Activated CD8-positive, alpha-beta memory T cell treated with anti-CD3 and anti-CD28 coated beads for 1 hour (primary cell): ENCODE results near the gene USF3.

Experiments used
- DNase-seq, 2 donors: peaks; one replicate each; pipeline ENCODE4 v3.0.0-alpha.2; 2020; ENCODE audit warnings: low read depth in 1 of 2; ENCODE audit errors: extremely low read depth in 1 of 2

The USF3 gene

DNA sequence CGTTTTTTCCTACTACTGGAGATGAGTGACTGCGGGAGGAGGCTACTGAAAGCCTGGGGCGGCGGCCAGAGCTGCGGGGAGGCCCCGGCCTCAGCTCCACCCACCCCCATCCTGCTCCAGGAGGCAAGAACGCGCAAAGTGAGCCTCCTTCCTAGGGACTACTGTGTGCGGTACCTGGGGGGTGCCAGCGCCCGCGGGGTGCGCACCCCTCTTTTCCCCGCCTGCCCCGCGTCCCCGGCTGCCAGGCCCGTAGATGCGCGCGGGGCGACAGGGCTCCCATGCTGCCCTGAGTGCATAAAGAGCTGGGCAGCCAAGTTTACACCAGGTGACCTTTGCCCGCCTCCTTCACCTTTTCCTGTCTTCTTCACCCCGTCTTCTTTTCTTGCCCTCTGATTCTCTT, 2.5 kb upstream of the USF3 start:
- DNase-seq: no peak

DNA sequence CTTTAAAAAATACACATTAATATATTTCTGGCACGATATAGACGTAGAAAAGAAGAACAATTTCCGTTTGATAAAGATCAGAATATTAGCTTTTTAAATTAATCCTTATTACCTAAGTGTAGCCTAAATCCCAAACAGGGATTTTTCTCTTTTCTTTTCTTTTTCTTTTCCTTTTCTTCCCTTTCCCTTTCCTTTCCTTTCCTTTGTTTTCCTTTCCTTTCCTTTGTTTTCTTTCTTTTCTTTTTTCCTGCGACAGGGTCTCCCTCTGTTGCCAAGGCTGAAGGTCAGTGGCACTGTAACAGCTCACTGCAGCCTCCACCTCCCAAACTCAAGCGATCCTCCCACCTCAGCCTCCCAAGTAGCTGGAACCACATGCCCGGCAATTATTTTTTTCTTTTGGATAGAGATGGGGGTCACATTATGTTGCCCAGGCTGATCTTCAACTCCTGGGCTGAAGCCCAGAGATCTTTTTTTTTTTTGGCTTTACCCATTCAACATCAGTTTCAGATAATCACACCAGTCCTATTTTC, 1.8 kb upstream of the USF3 start:
- DNase-seq: no peak

DNA sequence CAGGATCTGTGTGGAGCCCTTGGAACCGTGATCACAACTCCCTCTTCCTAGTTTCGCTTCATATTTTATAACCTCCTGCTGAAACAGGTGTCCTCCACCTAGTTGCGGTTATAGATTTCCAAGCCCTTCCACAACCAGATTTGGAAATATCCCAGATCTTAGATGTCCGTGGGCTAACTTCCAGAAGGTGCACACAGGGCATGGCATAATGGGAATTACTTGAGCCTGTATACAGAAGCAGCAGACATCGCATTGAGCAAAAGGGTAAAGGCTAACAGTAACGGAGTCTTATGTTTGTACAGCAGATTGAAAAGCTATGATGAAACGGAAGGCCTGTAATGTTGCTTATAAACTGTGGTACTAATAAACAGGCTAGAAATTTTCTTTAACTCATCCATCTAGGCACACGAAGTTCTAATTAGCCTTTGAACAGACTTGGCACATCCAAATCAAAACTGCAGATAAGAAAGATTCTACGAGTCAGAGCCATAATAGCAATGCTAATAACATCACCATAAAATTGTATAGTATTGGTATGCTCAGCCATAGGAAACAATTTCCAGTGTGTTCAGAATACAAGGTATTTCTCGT, 1.2 kb upstream of the USF3 start:
- DNase-seq: no peak

DNA sequence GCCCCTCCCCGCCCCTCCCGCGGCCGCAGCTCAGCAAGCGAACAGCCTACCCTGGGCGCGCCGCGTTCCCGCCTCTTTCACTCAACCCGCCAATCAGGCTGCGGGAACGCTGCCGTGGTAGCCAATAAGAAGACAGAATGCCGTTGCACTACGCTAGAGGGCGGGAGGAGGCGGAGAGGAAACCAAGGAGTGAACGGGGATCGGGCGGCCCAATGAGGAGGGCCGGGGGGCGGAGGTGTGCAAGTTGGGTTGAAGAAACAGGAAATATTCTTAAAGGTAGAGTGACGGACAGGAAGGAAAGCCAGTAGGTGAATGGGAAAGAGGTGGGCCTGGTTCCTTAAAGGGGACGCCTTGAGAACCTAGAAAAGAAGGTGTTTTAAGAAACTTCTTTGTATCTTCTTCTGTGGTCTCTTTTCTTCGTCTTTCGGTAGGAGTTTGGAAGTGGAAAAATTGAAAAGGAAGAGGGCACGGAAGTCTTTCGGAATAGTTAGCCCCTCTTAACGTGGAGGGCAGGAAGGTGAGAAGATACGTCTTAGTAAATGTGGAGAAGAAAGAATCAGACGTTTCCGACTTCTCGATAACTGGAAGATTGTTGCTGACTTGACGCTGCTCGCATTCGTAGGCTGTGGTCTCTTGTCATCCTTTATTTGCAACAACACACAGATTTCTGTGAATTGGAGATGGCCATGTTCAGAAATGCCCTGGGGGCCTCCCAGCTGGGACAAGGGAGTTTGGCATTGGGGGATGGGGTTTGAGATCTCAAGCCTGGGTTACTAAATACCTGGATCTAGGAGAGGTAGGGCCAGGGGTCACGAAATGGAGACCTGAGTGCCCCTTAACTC, 437 bp upstream of the USF3 start:
- peak; percentile 94 to 97 for DNase-seq

DNA sequence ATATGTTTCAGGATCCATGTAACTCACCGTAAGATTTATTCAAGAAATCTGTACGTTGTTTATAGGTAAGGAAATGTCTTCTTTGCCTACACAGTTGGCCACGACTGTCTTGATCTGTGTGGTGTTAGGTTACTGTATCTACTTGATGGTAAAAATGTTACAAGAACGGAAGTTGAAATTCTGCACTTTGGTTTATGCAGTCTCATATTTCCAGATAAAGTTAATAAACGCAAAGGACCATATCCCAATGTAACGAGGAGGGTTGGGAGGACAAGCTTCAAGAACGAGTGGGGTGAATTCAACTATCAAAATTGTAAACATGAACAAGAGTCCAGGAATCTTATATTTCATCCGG, 1.0 kb downstream of the USF3 start:
- no peak for DNase-seq

DNA sequence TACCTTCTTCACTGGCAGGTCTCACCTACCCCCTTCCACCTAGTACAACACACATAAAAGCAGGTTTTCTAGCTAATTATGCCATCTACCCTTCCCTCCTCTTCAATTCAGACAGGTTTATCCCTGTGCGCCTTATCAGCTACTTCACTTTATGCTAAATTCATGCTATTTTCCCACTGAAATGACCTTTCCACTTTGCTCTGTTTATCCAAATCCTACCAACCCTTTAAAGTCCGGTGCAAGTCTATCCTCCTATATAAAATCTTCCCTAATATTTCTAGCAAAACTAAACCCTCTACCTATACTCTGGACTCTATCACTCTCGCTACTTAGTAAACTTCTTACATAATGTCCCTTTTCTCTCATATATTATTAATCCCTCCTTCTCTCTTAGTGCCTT, 6.0 kb downstream of the USF3 start:
- DNase-seq: no peak

DNA sequence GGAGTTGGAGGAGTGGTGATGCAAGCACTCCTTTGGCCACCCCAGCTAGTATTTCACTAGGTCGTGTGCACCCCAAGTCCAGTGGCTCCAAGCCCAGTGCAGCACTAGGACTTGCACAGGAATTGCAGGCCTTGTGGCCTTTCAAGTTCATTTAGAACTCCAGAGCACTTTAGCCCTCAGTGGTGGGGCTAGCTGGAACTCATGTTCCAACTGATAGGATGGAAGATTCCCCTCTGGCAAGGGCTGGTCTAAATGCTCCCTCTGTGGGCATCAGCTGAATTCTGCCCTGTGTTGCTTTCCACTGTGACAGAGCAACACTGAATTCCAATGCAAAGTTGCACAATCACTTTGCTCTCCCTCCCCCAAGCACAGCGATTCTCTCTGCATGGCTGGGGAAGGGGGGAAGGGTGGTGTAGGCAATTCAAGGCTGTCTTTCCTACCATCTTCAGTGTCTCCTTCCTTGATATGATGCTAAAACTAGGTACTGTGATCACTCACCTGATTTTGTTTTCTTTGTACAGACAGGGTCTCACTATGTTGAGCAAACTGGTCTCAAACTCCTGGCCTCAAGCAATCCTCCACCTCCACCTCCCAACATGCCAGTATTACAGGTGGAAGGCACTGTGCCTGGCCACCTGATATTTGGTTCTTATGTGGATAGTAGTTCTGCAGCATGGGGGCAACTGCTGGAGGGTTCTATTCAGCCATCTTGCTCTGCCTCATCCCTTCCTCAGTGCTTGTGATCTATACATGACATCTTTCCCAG, 10.3 kb downstream of the USF3 start:
- DNase-seq: no peak

DNA sequence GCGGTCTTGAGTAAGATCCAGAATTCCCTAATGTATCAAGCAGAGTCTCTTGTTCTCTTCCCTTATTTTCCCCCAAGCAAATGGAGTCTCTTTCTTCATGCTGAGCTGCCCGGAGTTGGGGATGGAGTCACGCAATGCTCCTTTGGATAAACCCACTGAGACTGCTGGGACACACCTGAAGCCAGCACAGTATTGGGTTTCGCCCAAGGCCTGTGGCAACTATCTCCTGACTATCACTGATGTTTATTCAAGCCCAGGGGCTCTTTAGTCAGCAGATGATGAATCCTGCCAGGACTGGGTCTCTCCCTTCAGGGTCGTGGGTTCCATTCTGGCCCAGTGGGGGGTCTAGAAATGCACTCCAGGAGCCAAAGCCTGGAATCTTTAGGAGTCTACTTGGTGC, 11.3 kb downstream of the USF3 start:
- DNase-seq: no peak

DNA sequence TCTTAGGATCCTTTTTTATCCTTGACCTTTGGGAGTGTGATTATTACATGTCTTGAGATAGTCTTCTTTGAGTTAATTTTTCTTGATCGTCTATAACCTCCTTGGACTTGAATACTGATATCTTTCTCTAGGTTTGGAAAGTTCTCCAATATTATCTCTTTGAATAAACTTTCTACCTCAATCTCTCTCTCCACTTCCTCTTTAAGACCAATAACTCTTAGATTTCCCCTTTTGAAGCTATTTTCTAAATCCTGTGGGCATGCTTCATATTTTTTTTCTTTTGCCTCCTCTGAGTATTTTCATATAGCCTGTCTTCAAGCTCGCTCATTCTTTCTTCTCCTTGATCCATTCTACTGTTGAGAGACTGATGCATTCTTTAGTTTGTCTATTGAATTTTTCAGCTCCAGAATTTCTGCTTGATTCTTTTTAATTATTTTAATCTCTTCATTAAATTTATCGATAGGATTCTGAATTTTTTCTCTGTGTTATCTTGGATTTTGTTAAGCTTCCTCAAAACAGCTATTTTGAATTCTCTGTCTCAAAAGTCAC, 12.1 kb downstream of the USF3 start:
- no peak for DNase-seq

DNA sequence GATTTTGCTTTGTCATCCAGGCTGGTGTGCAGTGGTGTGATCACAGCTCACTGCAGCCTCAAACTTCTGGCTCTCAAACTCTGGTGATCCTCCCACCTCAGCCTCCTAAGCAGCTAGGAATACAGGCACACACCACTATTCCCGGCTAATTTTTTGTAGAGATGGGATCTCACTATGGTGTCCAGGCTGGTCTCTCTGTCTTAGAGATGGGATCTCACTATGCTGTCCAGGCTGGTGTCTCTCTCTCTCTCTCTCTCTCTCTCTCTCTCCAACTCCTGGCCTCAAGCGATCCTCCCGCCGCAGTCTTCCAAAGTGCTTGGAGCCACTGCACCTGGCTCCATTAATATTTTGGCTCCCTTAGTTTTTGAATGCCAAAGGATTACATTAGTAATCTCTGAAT, 17.7 kb downstream of the USF3 start:
- DNase-seq: no peak

DNA sequence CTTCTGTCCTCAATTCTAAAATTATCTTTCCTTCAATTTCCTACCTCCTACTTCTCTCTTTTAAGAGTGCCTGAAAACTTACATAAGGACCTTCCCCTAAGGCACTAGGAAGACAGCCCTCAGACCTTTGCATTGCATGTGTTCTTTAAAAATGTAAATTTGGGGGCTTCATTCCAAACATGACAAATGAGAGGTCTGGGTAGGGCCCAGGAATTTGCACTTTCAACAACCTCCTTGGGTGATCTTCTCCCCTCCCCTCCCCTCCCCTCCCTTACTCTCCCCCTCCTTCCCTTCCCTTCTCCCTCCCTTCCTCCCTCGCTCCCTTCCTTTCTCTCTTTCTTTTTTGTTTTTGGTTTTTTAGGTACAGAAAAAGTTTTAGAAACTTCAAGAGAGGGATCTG, 18.7 kb downstream of the USF3 start:
- DNase-seq: no peak

DNA sequence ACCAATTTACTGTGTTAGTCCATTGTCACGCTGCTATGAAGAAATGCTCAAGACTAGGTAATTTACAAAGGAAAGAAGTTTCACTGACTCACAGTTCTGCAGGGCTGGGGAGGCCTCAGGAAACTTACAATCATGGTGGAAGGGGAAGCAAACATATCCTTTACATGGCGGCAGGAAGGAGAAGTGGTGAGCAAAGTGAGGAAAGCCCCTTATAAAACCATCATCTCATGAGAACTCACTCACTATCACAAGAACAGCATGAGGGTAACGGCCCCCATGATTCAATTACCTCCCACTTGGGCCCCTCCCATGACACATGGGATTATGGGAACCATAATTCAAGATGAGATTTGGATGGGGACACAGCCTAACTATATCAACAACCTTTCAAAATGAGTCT, 20.2 kb downstream of the USF3 start:
- no peak for DNase-seq

DNA sequence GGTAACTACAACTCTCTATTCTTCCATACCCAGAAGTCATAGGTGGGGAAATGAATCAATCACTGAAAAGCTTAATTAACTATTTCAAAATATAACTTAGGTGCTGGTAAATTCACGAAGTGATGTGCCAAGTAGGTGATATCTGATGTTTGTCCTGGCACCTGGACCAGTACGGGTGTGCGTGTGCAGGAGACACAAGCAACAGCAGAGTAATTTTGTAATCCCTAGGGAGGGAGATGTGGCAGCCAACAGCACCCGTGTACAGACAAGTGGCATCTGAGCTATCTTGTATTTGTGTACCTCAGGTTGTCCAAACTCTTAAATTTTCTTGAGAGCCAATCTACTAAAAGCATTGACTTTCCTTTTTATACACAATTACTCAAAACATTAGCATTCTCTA, 22.8 kb downstream of the USF3 start:
- no peak for DNase-seq

DNA sequence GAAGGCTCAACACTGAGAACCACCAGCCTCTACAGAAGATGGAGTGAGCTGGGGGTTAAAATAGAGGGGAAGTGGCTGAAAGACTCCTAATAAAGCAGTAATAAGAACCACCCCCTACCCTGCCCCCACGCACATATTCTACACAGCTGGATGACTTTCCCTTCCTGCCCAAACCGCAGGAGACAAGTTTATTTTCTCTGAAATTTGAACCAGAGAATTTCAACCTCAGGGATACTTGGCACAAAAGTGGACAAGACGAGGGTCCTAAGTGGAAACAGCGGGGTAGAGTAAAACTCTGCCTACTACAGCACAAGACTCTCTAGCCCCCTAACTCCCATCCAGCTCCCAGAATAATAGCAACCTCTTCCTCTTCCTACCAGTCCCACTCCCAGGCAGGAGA, 28.4 kb downstream of the USF3 start:
- DNase-seq: no peak

DNA sequence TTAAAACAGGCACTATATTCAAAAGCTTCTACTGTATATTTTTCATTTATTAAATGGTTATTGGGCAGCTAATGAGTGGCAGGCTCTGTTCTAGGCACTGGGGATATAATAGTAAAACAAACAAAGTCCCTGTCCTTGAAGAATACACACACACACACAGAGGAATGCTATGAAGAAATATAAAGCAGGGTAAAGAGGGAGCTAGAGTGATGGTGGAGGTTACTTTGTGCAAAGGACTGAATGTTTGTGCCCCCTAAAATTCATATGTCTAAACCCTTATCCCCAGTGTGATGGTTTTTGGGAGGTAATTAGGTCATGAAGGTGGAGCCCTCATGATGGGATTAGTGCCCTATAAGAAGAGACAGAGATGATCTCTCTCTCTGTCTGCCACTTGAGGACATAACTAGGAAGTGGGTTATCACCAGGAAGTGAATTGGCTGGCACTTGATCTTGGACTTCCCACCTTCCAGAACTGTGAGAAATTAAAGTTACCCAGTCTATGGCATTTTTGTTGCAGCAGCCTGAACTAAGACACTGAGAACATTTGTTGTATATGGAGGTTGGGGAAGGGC, 31.8 kb downstream of the USF3 start:
- DNase-seq: no peak

DNA sequence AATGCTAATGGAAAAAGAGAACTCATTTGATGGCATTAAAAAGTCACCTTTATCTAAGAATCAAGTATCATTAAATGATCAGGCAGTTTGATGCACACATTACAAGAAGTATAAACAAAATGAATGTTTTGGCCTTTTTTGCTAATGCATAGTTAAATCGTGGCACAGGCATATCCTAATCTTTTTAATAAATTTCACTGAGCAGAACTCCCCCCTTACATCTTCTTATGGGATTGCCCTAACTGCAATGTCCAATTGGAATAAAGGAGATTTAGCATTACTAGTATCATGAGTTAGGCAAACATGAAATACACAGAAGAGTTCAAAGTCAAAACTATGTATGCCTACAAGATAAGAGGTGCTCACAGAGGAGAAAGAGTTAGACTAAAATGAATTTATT, 32.7 kb downstream of the USF3 start:
- no peak for DNase-seq

DNA sequence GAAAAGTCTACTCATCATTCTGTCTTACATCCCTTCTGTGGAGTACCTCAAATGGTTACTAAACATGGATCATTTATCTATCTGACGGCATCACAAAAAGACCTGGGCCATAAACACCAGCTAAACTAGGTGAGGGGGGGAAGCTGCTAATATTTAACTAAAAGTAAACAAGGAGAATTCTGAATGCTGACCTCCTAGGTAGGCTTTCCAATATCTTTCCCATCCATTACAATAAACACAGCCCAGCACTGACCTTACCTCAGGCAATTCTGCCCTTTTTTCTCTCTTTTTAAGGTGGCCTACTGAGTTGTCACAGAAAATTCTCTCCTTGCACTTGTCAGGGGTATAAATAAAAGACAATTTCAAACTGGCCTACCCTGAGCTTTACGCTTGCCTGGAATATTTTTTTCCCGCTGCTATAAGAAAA, 33.1 kb downstream of the USF3 start:
- DNase-seq: no peak

DNA sequence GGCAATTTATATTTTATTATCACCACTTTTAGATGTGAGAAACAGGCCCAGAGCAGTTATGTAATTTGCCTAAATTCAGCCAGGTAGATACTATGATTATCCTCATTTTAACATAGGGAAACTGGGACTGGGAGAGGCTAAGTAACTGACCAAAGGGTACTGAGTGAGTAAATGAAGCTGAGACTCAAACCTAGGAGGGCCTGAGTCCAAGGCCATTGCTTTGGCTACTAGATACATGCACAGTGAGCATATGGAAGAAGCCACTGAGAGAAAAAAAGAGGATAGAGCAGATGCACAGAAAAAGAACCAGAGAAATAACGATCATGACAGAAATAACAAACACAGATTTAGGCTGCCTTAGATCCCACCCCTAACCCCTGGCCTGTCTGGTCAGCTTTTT, 33.6 kb downstream of the USF3 start:
- no peak for DNase-seq

DNA sequence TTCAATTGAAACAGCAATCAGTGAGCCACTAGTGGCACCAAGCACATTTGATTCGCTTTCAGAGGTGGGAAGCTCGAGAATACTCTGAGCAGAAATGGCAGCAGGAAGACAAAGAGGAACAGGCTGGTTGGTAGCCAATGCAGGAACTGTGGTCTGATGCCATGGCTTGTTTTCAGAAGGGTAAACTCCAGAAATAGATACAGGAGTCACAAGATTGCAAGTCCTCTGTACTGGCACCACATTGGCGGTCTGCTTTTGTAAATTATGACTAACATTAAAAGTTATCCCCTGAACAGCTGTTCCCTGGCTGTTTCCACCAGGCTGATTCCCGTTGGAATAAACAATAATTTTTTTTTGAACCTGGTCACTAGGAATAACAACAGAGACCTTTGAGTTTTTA, 35.5 kb downstream of the USF3 start:
- DNase-seq: no peak

DNA sequence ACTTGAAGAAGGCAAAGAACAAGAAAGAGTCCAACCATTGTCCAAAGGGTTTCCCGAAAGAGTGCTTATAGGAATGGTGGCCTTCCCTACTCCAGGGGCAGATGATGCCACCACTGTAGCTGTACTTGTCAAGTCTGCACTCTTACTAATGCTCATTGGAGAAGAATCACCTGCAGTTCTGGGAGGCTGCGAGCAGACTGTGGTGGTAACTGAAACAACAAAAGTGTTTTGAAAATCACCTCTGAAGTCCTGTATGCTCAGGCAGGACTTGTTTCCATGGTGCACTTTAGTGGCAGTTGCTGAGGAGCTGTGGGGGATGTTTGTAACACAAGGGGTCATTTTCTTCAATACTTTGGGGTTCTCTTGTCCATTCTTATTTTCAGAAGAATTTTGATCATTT, 36.0 kb downstream of the USF3 start:
- DNase-seq: no peak

DNA sequence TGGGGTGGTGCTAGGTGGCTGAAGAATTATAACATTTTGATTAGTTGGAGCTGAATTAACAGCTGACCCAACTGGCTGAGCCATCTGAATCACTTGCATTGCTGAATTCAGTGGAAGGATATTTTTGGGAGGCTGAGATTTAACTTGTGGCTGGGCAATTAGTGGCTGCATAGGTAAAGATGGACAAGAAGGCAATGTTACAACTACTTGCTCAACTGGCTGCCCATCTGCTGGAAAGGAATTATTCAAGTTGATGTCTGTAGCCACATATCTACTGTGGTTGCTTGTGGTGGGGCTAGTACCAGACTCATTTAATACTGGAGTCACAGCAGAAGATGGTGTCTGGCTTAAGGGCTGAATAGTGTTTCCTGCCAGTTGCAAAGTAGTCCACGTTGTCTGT, 36.4 kb downstream of the USF3 start:
- DNase-seq: no peak
